Loucy (cell line): ENCODE measurements around the gene FBXW8.

ENCODE experiments used
- H2AFZ ChIP-seq: fragments of 200-600 bp; sonication (generic); 2 replicates; pipeline ENCODE4 v1.6.0; 2016; ENCODE audit warnings: antibody characterized with exemption, mild to moderate bottlenecking, low read length, moderate library complexity
- H3F3A ChIP-seq: fragments of 200-600 bp; 2 replicates; pipeline ENCODE4 v1.6.0; 2016; ENCODE audit warnings: antibody characterized with exemption, low read depth, mild to moderate bottlenecking
- H3K27me3 ChIP-seq: fragments of 200-600 bp; sonication (generic); 2 replicates; pipeline ENCODE4 v1.6.1; 2014; ENCODE audit warnings: low read length, mild to moderate bottlenecking; ENCODE audit not compliant: insufficient read depth, poor library complexity, severe bottlenecking
- H3K36me3 ChIP-seq: fragments of 200-600 bp; sonication (generic); 2 replicates; pipeline ENCODE4 v1.6.1; 2016; ENCODE audit warnings: low read length; ENCODE audit not compliant: insufficient read depth
- H3K4me1 ChIP-seq: fragments of 200-600 bp; sonication (generic); 2 replicates; pipeline ENCODE4 v1.5.1; 2014; ENCODE audit warnings: low read length, mild to moderate bottlenecking; ENCODE audit not compliant: insufficient read depth, poor library complexity, severe bottlenecking
- H3K4me2 ChIP-seq: fragments of 200-600 bp; sonication (generic); 2 replicates; pipeline ENCODE4 v1.6.0; 2014; ENCODE audit warnings: antibody characterized with exemption, low read length, low read depth, mild to moderate bottlenecking; ENCODE audit not compliant: poor library complexity, severe bottlenecking
- H3K4me3 ChIP-seq: fragments of 200-600 bp; sonication (generic); 2 replicates; pipeline ENCODE4 v1.5.1; 2014; ENCODE audit warnings: low read length, mild to moderate bottlenecking, mixed read lengths; ENCODE audit not compliant: poor library complexity, severe bottlenecking
- H3K79me2 ChIP-seq: fragments of 200-600 bp; sonication (generic); 2 replicates; pipeline ENCODE4 v1.6.1; 2014; ENCODE audit warnings: low read length; ENCODE audit not compliant: insufficient read depth
- H3K9ac ChIP-seq: fragments of 200-600 bp; sonication (generic); 2 replicates; pipeline ENCODE4 v1.6.0; 2014; ENCODE audit warnings: mild to moderate bottlenecking, low read depth, low read length, moderate library complexity; ENCODE audit not compliant: poor library complexity, severe bottlenecking
- H3K9me2 ChIP-seq: fragments of 200-600 bp; sonication (generic); replicated peaks from 2 replicates; pipeline ENCODE4 v1.6.1; 2016; ENCODE audit warnings: low read depth, low read length, mixed read lengths
- H3K9me3 ChIP-seq: fragments of 200-600 bp; sonication (generic); 2 replicates; pipeline ENCODE4 v1.6.1; 2014; ENCODE audit warnings: mild to moderate bottlenecking, antibody characterized with exemption, low read length, low read depth; ENCODE audit not compliant: insufficient read depth
- H4K20me1 ChIP-seq: fragments of 200-600 bp; sonication (generic); 2 replicates; pipeline ENCODE4 v1.6.0; 2014; ENCODE audit warnings: antibody characterized with exemption, low read length, mild to moderate bottlenecking; ENCODE audit not compliant: insufficient read depth, poor library complexity, severe bottlenecking
- EZH2phosphoT487 ChIP-seq: fragments of 200-600 bp; IDR thresholded peaks from 2 replicates; pipeline ENCODE4 v1.6.1; 2018; ENCODE audit warnings: antibody characterized with exemption, mild to moderate bottlenecking, moderate library complexity, borderline replicate concordance
- TF ChIP-seq, protein P1 (sequence below): fragments of 200-600 bp; sonication (generic); conservative IDR thresholded peaks from 2 replicates; pipeline ENCODE4 v1.5.1; 2014; ENCODE audit warnings: mild to moderate bottlenecking, antibody characterized with exemption, low read length

Gene FBXW8

DNA sequence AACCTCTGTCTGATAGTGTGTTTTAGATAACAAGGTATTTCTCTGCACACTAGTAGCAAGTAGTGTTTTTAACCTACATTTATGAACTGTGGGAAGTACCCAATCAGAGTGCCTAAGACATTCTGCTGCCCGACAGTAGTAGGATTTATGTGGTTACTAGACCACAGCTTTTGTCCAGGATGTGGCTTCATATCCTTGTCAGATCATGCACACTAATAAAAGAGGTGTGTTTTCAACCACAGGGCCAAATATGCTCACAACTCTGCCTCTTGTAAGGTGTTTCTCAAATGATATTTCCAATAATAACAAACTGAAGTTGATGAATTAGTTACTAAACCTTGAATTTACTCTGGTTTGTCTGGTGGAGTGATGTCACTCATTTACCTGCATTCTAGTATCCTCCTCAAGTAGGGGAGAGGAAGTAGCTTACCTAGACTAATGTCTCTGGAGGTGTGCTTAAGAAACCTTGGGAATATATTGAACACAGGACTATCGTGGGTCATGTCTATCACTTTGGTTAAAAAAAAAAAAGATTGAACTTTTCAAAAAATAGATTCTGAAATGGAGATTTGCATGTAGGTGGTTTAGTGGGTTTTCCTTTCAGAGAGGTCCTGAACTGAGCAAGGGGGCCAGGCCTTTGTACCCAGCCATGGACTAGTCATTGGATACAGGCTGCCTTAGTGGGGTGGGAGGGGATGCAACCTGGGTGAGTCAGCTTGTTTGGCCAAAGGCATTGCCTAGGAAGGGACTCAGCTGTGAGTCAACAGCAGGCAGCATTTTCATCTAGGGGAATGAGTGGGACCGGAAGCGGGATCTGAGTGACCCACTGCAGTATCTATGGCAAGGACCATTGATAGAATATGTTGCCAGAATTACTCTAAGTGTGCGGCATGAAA, 14.1 kb downstream of the FBXW8 start:
- no peak overlapping the region for H2AFZ ChIP-seq
- H3K9me3 ChIP-seq = no peaks in the 10 kb centered on the region
- no peaks in the 10 kb centered on the region for H3F3A ChIP-seq
- no peaks in the 10 kb centered on the region for H3K79me2 ChIP-seq
- peaks cover 21% of the 10 kb centered on the region for H3K4me1 ChIP-seq
- no peaks in the 10 kb centered on the region for H3K9me2 ChIP-seq
- H4K20me1 ChIP-seq = peaks cover 62% of the 10 kb centered on the region
- TF ChIP-seq EZH2phosphoT487 = peak; percentile 95
- TF ChIP-seq, protein P1, sequence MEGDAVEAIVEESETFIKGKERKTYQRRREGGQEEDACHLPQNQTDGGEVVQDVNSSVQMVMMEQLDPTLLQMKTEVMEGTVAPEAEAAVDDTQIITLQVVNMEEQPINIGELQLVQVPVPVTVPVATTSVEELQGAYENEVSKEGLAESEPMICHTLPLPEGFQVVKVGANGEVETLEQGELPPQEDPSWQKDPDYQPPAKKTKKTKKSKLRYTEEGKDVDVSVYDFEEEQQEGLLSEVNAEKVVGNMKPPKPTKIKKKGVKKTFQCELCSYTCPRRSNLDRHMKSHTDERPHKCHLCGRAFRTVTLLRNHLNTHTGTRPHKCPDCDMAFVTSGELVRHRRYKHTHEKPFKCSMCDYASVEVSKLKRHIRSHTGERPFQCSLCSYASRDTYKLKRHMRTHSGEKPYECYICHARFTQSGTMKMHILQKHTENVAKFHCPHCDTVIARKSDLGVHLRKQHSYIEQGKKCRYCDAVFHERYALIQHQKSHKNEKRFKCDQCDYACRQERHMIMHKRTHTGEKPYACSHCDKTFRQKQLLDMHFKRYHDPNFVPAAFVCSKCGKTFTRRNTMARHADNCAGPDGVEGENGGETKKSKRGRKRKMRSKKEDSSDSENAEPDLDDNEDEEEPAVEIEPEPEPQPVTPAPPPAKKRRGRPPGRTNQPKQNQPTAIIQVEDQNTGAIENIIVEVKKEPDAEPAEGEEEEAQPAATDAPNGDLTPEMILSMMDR = no peak
- H3K9ac ChIP-seq = no peak overlapping the region
- H3K4me3 ChIP-seq = peak overlapping the region; percentile 20
- H3K27me3 ChIP-seq = peaks cover 53% of the 10 kb centered on the region
- H3K4me2 ChIP-seq = peak overlapping the region; percentile 52
- H3K36me3 ChIP-seq = no peaks in the 10 kb centered on the region

DNA sequence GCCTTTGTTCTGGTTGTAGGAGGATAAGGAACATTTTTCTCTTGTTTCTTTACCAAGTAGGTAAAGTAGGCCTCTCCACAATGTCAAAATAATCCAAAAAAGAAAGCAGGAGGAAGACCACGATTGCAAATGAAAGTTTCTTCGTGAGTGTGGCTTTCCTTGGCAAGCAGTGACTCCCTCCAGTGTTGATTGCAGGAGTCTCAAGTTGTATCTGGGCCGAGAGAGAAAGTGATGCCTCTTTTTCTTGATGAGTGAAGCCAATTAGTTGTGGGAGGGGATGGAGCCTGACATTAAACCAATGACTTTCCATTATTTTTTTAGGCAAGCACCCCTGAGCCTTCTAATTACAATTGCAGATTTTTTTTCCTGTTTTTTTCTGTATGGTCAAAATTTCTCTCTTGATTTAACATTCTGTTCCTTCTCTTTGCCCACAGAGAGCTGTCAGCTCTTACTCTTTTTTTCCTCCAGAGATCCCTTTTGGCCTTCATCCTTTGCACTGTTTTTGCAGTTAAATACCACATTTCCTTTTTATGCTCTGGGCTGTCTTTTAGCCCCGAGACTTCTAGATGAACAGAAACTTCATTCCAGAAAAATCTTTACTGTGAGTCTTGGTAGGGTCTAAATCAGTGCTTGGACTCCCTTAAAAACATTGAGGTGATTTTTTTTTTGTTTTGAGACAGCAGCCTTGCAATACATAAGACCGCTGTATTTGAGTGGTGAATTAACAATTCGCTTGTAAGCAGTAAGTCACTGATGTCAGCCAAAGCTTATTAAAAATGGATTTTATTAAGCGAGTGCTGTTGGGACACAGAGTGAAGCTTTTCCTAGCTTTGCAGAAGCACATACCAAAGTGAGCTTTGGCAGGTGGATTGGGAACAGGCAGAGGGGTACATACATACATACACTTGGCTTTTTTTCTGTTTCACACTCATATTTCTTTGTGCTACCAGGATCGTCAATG, 15.8 kb downstream of the FBXW8 start:
- H3K9me3 ChIP-seq = no peaks in the 10 kb centered on the region
- peaks cover 45% of the 10 kb centered on the region for H3K27me3 ChIP-seq
- H2AFZ ChIP-seq = no peak overlapping the region
- no peak overlapping the region for H3K9ac ChIP-seq
- peaks cover 17% of the 10 kb centered on the region for H3K4me1 ChIP-seq
- TF ChIP-seq, protein P1 = 0 out of 2 replicates have a peak, but pooled peaks have one; percentile 19
- TF ChIP-seq EZH2phosphoT487 = no peak
- H3K4me2 ChIP-seq = no peak overlapping the region
- H3K36me3 ChIP-seq = no peaks in the 10 kb centered on the region
- H4K20me1 ChIP-seq = peaks cover 50% of the 10 kb centered on the region
- H3F3A ChIP-seq = no peaks in the 10 kb centered on the region
- H3K4me3 ChIP-seq = no peak overlapping the region
- H3K9me2 ChIP-seq = no peaks in the 10 kb centered on the region
- no peaks in the 10 kb centered on the region for H3K79me2 ChIP-seq

DNA sequence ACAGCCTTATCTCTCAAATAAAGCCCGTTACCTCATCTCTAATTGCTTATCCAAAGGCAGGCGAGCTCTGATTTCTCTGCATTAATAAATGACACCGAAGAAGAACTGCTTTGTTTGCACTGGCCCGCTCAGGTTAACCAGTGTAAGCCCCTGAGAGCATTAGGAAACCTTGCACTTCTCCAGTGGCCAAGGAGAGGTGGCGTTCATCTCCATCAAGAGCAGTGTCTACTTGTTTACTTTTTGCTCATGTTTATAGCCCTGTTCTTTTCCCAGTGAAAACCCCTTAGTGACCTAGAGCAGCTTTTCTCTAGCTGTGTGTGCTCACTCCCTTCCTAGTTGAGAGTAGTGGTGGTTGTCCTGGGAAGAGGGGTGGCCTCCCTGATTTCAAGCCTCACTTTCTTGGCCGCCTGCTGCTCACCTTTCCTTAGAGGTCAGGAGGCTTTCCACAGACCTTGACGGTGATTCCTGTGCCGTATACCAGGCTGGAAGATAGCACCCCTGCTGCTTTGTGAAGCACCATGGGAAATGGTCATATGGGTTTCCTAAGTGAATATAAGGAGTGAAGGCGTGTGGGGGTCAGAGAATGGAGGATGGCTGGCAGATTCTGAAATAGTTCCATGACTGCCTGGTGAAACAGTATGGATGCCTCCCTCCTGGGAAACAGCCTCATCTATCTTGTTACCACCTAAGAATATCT, 16.6 kb downstream of the FBXW8 start:
- no peaks in the 10 kb centered on the region for H3K9me2 ChIP-seq

More for the DNA sequence above, 16.6 kb downstream of the FBXW8 start:
- Histone ChIP-seq H3K36me3 (no peaks in the 10 kb centered on the region), H3F3A (no peaks in the 10 kb centered on the region), H3K9ac (no peak overlapping the region), H4K20me1 (peaks cover 42% of the 10 kb centered on the region), H3K27me3 (peaks cover 36% of the 10 kb centered on the region), H3K4me3 (no peak overlapping the region), H3K4me2 (no peak overlapping the region), H2AFZ (no peak overlapping the region), H3K9me3 (no peaks in the 10 kb centered on the region), H3K4me1 (peaks cover 17% of the 10 kb centered on the region), H3K79me2 (no peaks in the 10 kb centered on the region)
- no peak for TF ChIP-seq EZH2phosphoT487
- TF ChIP-seq, protein P1 = no peak
